Measurements from ENCODE around the gene MGAT4D.

Gene MGAT4D

DNA sequence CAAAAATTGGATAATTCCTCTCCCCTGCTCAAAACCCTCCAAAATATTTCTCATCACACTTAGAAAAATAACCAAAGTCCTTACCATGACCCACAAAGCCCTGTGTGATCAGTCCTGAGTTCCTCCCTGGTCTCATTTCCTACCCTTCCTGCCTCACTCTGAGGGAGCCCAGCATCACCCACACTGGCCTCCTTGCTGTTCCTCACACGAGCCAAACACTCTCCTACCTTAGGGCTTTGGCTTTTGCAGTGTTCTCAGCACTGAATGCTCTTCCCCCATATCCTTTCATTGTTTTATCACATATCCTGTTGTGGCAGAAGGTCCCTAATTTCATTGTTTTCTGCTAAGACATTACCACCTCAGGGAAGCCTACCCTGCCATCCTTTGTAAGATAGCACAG, 12.2 kb downstream of the MGAT4D start:
- TF ChIP-seq ZC3H10 (CRISPR knock-in tag; IDR thresholded peaks at IDR 0.05) (no peak), ZNF8 (CRISPR knock-in tag; IDR thresholded peaks at IDR 0.05) (no peak), ARNTL (CRISPR knock-in tag; IDR thresholded peaks at IDR 0.05; ENCODE audit: borderline replicate concordance, low read depth) (no peak), SNAI2 (CRISPR knock-in tag; IDR thresholded peaks at IDR 0.05) (no peak)
- TF ChIP-seq, protein P1, sequence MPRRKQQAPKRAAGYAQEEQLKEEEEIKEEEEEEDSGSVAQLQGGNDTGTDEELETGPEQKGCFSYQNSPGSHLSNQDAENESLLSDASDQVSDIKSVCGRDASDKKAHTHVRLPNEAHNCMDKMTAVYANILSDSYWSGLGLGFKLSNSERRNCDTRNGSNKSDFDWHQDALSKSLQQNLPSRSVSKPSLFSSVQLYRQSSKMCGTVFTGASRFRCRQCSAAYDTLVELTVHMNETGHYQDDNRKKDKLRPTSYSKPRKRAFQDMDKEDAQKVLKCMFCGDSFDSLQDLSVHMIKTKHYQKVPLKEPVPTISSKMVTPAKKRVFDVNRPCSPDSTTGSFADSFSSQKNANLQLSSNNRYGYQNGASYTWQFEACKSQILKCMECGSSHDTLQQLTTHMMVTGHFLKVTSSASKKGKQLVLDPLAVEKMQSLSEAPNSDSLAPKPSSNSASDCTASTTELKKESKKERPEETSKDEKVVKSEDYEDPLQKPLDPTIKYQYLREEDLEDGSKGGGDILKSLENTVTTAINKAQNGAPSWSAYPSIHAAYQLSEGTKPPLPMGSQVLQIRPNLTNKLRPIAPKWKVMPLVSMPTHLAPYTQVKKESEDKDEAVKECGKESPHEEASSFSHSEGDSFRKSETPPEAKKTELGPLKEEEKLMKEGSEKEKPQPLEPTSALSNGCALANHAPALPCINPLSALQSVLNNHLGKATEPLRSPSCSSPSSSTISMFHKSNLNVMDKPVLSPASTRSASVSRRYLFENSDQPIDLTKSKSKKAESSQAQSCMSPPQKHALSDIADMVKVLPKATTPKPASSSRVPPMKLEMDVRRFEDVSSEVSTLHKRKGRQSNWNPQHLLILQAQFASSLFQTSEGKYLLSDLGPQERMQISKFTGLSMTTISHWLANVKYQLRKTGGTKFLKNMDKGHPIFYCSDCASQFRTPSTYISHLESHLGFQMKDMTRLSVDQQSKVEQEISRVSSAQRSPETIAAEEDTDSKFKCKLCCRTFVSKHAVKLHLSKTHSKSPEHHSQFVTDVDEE (CRISPR knock-in tag; IDR thresholded peaks at IDR 0.05) = no peak
- TF ChIP-seq, protein P2, sequence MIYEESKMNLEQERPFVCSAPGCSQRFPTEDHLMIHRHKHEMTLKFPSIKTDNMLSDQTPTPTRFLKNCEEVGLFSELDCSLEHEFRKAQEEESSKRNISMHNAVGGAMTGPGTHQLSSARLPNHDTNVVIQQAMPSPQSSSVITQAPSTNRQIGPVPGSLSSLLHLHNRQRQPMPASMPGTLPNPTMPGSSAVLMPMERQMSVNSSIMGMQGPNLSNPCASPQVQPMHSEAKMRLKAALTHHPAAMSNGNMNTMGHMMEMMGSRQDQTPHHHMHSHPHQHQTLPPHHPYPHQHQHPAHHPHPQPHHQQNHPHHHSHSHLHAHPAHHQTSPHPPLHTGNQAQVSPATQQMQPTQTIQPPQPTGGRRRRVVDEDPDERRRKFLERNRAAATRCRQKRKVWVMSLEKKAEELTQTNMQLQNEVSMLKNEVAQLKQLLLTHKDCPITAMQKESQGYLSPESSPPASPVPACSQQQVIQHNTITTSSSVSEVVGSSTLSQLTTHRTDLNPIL (CRISPR knock-in tag; IDR thresholded peaks at IDR 0.05; ENCODE audit: low read depth) = no peak
- TF ChIP-seq, protein P3, sequence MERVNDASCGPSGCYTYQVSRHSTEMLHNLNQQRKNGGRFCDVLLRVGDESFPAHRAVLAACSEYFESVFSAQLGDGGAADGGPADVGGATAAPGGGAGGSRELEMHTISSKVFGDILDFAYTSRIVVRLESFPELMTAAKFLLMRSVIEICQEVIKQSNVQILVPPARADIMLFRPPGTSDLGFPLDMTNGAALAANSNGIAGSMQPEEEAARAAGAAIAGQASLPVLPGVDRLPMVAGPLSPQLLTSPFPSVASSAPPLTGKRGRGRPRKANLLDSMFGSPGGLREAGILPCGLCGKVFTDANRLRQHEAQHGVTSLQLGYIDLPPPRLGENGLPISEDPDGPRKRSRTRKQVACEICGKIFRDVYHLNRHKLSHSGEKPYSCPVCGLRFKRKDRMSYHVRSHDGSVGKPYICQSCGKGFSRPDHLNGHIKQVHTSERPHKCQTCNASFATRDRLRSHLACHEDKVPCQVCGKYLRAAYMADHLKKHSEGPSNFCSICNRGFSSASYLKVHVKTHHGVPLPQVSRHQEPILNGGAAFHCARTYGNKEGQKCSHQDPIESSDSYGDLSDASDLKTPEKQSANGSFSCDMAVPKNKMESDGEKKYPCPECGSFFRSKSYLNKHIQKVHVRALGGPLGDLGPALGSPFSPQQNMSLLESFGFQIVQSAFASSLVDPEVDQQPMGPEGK (CRISPR knock-in tag; IDR thresholded peaks at IDR 0.05; ENCODE audit: borderline replicate concordance) = no peak
- ATAC-seq = no peak

DNA sequence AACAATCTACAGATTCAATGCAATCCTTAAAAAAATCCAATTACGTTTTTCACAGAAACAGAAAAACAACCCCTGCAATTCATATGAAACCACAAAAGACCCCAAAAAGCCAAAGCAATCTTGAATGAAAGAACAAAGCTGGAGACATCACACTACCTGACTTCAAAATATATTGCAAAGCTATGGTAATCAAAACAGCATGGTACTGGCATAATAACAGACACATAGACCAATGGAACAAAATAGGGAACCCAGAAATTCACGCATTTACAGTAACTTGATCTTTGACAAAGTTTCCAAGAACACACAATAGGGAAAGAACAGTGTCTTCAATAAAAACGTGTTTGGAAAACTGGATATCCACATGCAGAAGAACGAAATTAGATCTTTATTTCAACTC, 14.6 kb downstream of the MGAT4D start:
- no peak for ATAC-seq
- TF ChIP-seq ZC3H10 (CRISPR knock-in tag; IDR thresholded peaks at IDR 0.05) (no peak), PPARA (CRISPR knock-in tag; IDR thresholded peaks at IDR 0.05; ENCODE audit: borderline replicate concordance) (no peak), TCF4 (CRISPR knock-in tag; IDR thresholded peaks at IDR 0.05; ENCODE audit: borderline replicate concordance) (no peak), ZFP3 (CRISPR knock-in tag; IDR thresholded peaks at IDR 0.05) (no peak), TOX (CRISPR knock-in tag; IDR thresholded peaks at IDR 0.05; ENCODE audit: borderline replicate concordance) (no peak)
- TF ChIP-seq, protein P3 (CRISPR knock-in tag; IDR thresholded peaks at IDR 0.05; ENCODE audit: borderline replicate concordance) = no peak
- TF ChIP-seq, protein P4, sequence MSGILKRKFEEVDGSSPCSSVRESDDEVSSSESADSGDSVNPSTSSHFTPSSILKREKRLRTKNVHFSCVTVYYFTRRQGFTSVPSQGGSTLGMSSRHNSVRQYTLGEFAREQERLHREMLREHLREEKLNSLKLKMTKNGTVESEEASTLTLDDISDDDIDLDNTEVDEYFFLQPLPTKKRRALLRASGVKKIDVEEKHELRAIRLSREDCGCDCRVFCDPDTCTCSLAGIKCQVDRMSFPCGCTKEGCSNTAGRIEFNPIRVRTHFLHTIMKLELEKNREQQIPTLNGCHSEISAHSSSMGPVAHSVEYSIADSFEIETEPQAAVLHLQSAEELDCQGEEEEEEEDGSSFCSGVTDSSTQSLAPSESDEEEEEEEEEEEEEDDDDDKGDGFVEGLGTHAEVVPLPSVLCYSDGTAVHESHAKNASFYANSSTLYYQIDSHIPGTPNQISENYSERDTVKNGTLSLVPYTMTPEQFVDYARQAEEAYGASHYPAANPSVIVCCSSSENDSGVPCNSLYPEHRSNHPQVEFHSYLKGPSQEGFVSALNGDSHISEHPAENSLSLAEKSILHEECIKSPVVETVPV (CRISPR knock-in tag; IDR thresholded peaks at IDR 0.05) = no peak

DNA sequence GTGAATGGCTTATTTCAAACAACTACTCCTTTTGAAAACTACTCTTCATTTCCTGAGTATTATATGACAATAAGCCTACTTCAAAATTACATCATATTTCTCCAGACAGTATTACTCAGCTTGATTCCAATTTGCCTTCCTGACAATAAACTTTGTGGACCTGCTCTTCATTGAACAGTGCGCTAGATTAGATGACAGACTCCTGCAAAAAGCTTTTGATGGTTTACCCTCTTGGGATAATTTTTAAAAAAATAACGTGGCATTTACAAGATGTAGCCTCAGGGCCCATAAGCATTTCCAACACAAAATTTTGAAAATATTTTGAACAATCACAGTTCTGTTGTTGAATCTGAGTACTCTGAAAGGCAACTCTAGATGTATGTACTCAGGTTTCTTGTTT, 25.9 kb downstream of the MGAT4D start:
- ATAC-seq = no peak
- TF ChIP-seq GLIS3 (CRISPR knock-in tag; IDR thresholded peaks at IDR 0.05) = no peak
- no peak for TF ChIP-seq ZC3H10 (CRISPR knock-in tag; IDR thresholded peaks at IDR 0.05)
- TF ChIP-seq PPARA (CRISPR knock-in tag; IDR thresholded peaks at IDR 0.05; ENCODE audit: borderline replicate concordance) = no peak
- no peak for TF ChIP-seq ZNF565 (CRISPR knock-in tag; conservative IDR thresholded peaks at IDR 0.05; ENCODE audit: low read depth)
- no peak for TF ChIP-seq TOX (CRISPR knock-in tag; IDR thresholded peaks at IDR 0.05; ENCODE audit: borderline replicate concordance)
- no peak for TF ChIP-seq ZFP3 (CRISPR knock-in tag; IDR thresholded peaks at IDR 0.05)

DNA sequence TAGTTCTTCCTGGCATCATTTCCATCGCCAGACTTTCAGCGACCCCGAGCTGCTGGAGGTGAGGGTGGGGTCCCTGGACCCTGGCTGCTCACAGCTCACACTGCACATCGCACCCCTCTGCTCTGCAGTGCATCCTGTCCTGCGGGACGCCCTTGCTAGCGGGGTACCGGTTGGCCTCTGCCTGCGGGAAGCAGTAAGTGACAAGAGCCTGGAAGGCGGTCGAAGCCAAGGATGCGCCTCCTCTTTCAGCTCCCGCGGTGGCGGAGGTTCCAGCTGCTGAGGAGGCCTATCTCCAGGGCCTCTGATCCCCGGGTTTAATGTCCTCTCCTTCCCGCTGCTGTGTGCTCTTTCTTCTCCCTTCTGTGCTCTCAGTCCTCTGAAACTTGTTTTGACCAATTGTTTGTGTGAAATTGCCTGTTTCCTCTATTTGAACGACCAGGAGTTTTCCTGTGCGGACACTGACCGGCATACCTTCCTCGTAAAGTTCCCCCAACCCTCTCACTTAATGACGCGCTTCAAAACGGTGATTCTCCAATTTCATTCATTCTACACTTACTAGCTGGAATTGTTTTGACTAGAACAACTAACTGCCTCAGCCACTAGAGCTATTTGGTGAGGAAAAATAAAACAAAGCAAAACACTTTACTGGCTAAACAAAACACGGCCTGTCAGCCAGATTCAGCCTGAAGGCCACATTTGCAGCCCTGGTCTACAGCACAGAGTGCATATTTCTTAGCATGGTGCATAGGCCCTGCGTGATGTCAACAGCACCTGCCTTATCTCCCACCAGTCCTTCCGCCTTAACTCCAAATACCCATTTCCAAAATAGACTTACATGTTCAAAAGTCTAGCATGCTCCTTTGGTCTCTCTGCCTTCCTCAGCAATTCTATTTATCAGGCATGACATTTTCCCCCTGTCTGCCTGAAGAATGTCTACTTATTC, 28.0 kb downstream of the MGAT4D start:
- no peak for ATAC-seq
- TF ChIP-seq, protein P1 (CRISPR knock-in tag; IDR thresholded peaks at IDR 0.05) = no peak
- TF ChIP-seq TOX (CRISPR knock-in tag; IDR thresholded peaks at IDR 0.05; ENCODE audit: borderline replicate concordance) (no peak), PPARA (CRISPR knock-in tag; IDR thresholded peaks at IDR 0.05; ENCODE audit: borderline replicate concordance) (no peak), ZNF8 (CRISPR knock-in tag; IDR thresholded peaks at IDR 0.05) (no peak), CSDC2 (CRISPR knock-in tag; IDR thresholded peaks at IDR 0.05) (no peak), TCF4 (CRISPR knock-in tag; IDR thresholded peaks at IDR 0.05; ENCODE audit: borderline replicate concordance) (no peak), ZFP30 (CRISPR knock-in tag; IDR thresholded peaks at IDR 0.05) (no peak), ISL1 (CRISPR knock-in tag; IDR thresholded peaks at IDR 0.05) (no peak), RARB (CRISPR knock-in tag; IDR thresholded peaks at IDR 0.05) (no peak)
- TF ChIP-seq, protein P5, sequence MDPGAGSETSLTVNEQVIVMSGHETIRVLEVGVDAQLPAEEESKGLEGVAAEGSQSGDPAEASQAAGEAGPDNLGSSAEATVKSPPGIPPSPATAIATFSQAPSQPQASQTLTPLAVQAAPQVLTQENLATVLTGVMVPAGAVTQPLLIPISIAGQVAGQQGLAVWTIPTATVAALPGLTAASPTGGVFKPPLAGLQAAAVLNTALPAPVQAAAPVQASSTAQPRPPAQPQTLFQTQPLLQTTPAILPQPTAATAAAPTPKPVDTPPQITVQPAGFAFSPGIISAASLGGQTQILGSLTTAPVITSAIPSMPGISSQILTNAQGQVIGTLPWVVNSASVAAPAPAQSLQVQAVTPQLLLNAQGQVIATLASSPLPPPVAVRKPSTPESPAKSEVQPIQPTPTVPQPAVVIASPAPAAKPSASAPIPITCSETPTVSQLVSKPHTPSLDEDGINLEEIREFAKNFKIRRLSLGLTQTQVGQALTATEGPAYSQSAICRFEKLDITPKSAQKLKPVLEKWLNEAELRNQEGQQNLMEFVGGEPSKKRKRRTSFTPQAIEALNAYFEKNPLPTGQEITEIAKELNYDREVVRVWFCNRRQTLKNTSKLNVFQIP (CRISPR knock-in tag; IDR thresholded peaks at IDR 0.05; ENCODE audit: borderline replicate concordance, low read depth) = no peak
